RPMI8226 (cell line): ENCODE results near the gene GPR37L1.
"Not testable (repeated sequence)": the region's sequence is repeated elsewhere in the genome, so short reads cannot be mapped to it uniquely, and the experiment has no call there.

ENCODE experiments used
- DNase-seq: peaks from one replicate; pipeline ENCODE4 v3.0.0-alpha.2; 2015

GPR37L1 gene

DNA sequence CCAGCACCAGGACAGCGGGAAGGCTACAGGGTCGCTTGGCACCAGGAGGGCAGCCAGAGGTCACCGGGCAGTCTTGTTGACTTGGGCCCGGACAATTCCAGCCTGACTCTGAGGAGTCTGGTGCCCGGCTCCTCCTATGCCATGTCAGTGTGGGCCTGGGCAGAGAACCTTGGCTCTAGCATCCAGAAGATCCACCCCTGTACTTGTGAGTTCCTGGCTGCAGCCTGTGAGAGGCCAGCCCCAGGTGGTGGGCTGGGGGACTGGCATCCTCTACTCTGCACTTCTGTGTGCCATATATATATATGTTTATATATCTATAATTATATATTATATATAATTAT lies 49.3 kb downstream of the GPR37L1 start:
- DNase-seq: no peak

- no peak for DNase-seq
Measured at GRCh38 chr1:202173993-202174392, 51.3 kb downstream of the GPR37L1 start.

DNA sequence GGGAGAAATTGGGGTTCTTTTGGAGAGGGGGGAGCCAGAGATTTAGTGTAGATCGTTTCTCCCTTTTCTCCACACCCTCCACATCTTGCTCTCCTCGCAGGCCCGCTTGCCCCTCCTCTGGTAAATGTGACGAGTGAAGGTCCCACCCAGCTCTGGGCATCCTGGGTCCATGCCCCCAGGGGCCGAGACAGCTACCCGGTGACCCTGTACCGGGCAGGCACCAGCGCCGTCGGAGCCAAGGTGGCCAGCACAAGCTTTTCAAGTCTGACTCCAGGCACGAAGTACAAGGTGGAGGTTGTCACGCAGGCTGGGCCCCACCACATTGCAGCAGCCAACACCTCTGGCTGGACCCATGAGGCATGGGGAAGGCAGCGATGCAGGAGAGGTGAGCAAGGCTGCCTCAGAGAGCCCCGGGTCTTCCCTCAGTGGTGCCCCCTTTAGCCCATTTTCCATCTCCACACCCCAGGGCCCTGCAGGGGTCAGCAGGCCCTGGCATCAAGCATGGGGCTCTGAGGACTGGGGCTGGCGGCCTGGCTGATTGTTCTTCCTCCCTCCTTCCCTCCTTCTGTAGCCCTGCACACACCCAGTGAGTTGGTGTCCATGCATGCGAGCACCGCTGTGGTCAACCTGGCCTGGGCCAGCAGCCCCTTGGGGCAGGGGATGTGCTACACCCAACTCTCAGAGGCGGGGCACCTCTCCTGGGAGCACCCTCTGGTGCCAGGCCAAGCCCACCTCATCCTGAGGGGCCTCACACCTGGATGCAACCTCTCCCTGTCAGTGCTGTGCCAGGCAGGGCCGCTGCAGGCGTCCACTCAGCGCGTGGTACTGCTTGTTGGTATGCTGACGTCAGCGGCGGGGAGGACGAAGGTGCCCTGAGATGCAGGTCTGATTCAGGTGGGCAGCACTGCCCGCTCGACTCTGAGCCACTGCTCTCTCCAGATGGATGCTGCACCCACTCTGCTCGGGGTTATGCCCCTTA lies 54.5 kb downstream of the GPR37L1 start:
- DNase-seq: no peak

GRCh38 chr1:202179828-202180750 lies 57.4 kb downstream of the GPR37L1 start:
- no peak for DNase-seq

DNA sequence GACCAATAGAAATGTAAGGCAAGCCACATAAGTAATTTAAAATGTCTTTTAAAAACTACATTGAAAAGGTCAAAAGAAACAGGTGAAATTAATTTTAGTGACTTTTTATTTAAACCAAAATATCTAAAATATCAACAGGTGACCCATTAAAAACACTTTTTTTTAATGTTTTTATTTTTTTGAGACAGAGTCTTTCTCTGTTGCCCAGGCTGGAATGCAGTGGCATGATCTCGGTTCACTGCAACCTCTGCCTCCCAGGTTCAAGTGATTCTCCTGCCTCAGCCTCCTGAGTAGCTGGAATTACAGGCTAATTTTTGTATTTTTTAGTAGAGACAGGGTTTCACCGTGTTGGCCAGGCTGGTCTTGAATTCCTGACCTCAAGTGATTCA lies 58.0 kb downstream of the GPR37L1 start:
- not testable (repeated sequence) for DNase-seq

DNA sequence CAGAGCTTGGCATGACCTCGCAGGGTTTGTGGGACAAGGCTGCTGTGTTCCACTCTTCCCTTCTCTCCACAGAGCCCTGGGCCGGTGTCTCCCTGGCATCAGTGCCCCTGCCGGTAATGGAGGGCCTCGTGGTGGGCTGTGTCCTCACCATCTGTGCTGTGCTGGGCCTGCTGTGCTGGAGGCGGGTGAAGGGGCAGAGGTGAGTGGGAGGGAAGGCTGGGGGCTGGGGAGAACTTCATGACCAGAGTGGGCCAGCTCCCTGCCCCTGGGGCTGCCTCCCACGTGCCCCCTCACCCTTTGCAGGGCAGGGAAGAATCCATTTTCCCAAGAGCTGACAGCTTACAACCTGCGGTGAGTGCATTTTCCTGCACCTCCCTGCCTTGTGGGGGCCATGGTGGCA lies 58.9 kb downstream of the GPR37L1 start:
- no peak for DNase-seq

GRCh38 chr1:202182040-202182877 lies 59.5 kb downstream of the GPR37L1 start:
- no peak for DNase-seq
